K562 (cell line): ENCODE results near the gene TMEM131. TPM values are rescaled to one million over a fixed set of nuclear protein-coding genes. Genes with fewer than 3 reads are reported as not detected.

ENCODE experiments used
- ATAC-seq: fragments of 200-7000 bp; cut with Tn5 transposase; 3 replicates; pipeline ENCODE4 v1.9.1; 2020; ENCODE audit warnings: moderate library complexity
- BruUV-seq: library from RNA; stranded (reverse); fragments of 400-500 nt; replicated peaks from 2 replicates; lab custom pipeline; 2021; lab: Mats Ljungman, UMichigan
- CTCF ChIA-PET: fragments of 300-600 bp; formaldehyde crosslinking; extraction: SDS; loops from one replicate; lab custom pipeline; 2021; ENCODE audit warnings: low intra/inter-chr PET ratio; lab: Yijun Ruan, JAX
- POLR2A ChIA-PET: fragments of 300-600, 350-650 bp; sonication (Branson Sonifier 250); formaldehyde crosslinking; extraction: SDS; loops from one replicate; lab custom pipeline; 2021; ENCODE audit warnings: antibody characterized with exemption, inconsistent platforms; lab: Yijun Ruan, JAX
- DNase-seq, 4 experiments: peaks; one replicate each; pipeline versions ENCODE4 v3.0.0 to v3.0.0-alpha.2; 2011 to 2018; ENCODE audit warnings: low spot score in 3 of 4, mixed read lengths in 3 of 4; ENCODE audit errors: extremely low read depth in 1 of 4
- FAIRE-seq: peaks from 2 replicates; lab custom pipeline; 2011; peaks lifted over from hg19 to GRCh38; lab: Jason Lieb, UNC
- H2AFZ ChIP-seq: 2 replicates; pipeline ENCODE4 v1.6.0; 2011; ENCODE audit warnings: low read depth, low read length, control low read depth, inconsistent platforms
- H3K27ac ChIP-seq: fragments of 200-600 bp; 3 replicates; pipeline ENCODE4 v1.8.0; 2011; ENCODE audit warnings: low read depth, mild to moderate bottlenecking, control low read depth, inconsistent platforms, low read length, moderate library complexity, mixed read lengths; ENCODE audit errors: extremely low read depth
- H3K27me3 ChIP-seq, 2 experiments: fragments of 300-600 bp in 1 of 2; 2 replicates in 1 of 2; 3 replicates in 1 of 2; pipeline versions ENCODE4 v1.6.0 to v1.8.0; 2011; ENCODE audit warnings: inconsistent platforms in 2 of 2, low read length in 2 of 2, mild to moderate bottlenecking in 1 of 2, mixed read lengths in 1 of 2, moderate library complexity in 1 of 2; ENCODE audit not compliant: control insufficient read depth in 2 of 2, insufficient read depth in 2 of 2
- H3K36me3 ChIP-seq: fragments of 300-600 bp; 3 replicates; pipeline ENCODE4 v1.8.0; 2011; ENCODE audit warnings: mild to moderate bottlenecking, low read length, inconsistent platforms; ENCODE audit not compliant: control insufficient read depth, insufficient read depth
- H3K4me1 ChIP-seq, 2 experiments: fragments of 200-600 bp in 1 of 2; replicated peaks in 1 of 2; 2 replicates in 1 of 2; 3 replicates in 1 of 2; pipeline versions ENCODE4 v1.5.1 to v1.8.0; 2011; ENCODE audit warnings: inconsistent platforms in 2 of 2, low read length in 2 of 2, mild to moderate bottlenecking in 1 of 2, mixed read lengths in 1 of 2, moderate library complexity in 1 of 2; ENCODE audit not compliant: control insufficient read depth in 2 of 2, insufficient read depth in 2 of 2
- H3K4me2 ChIP-seq: 2 replicates; pipeline ENCODE4 v1.6.1; 2011; ENCODE audit warnings: low read length, control low read depth, inconsistent platforms, mixed read lengths; ENCODE audit not compliant: insufficient read depth
- H3K4me3 ChIP-seq: fragments of 200-600 bp; sonication (generic), shearing (Covaris generic); 2 replicates; pipeline ENCODE4 v1.5.1; 2016; ENCODE audit warnings: control low read depth, inconsistent platforms
- H3K79me2 ChIP-seq: fragments of 200-600 bp; 3 replicates; pipeline ENCODE4 v1.8.0; 2011; ENCODE audit warnings: low read length, inconsistent platforms; ENCODE audit not compliant: control insufficient read depth, insufficient read depth
- H3K9ac ChIP-seq, 2 experiments: 2 replicates each; pipeline versions ENCODE4 v1.6.0 to v1.6.1; 2011; ENCODE audit warnings: low read depth in 2 of 2, low read length in 2 of 2, control low read depth in 1 of 2, inconsistent platforms in 1 of 2, mild to moderate bottlenecking in 1 of 2, mixed read lengths in 1 of 2; ENCODE audit not compliant: insufficient read depth in 1 of 2
- H3K9me1 ChIP-seq: one replicate; pipeline ENCODE4 v1.6.0; 2011; ENCODE audit warnings: inconsistent platforms, mild to moderate bottlenecking, low read length, moderate library complexity; ENCODE audit not compliant: control insufficient read depth, insufficient read depth
- H3K9me3 ChIP-seq: replicated peaks from 2 replicates; pipeline ENCODE4 v1.5.1; 2011; ENCODE audit warnings: low read depth, low read length, inconsistent platforms; ENCODE audit not compliant: control insufficient read depth, insufficient read depth
- H4K20me1 ChIP-seq: replicated peaks from 2 replicates; pipeline ENCODE4 v1.6.1; 2011; ENCODE audit warnings: low read length, inconsistent platforms, mixed read lengths; ENCODE audit not compliant: control insufficient read depth, insufficient read depth
- CTBP1 ChIP-seq: fragments of 450-650 bp; IDR thresholded peaks from 2 replicates; pipeline ENCODE4 v1.6.1; 2016; ENCODE audit warnings: borderline replicate concordance
- ETS2 ChIP-seq: IDR thresholded peaks from 2 replicates; pipeline ENCODE4 v1.6.1; 2016; ENCODE audit warnings: borderline replicate concordance, missing genetic modification characterization, mild to moderate bottlenecking, moderate library complexity, missing compliant biosample characterization; ENCODE audit not compliant: poor library complexity, severe bottlenecking
- L3MBTL2 ChIP-seq: fragments of 450-650 bp; IDR thresholded peaks from 2 replicates; pipeline ENCODE4 v1.6.1; 2016; ENCODE audit warnings: mild to moderate bottlenecking, moderate library complexity
- MGA ChIP-seq: fragments of 450-650 bp; IDR thresholded peaks from 2 replicates; pipeline ENCODE4 v1.6.1; 2016; ENCODE audit warnings: mild to moderate bottlenecking, moderate library complexity
- MLX ChIP-seq, 2 experiments: fragments of 450-650 bp in 1 of 2; sonication (generic) in 1 of 2; formaldehyde crosslinking; conservative IDR thresholded peaks; 2 replicates each; pipeline versions ENCODE4 v1.4.0 to v1.8.1; 2020 to 2022; ENCODE audit warnings: mild to moderate bottlenecking in 1 of 2, missing genetic modification reagents in 1 of 2
- POLR3G ChIP-seq: IDR thresholded peaks from 2 replicates; pipeline ENCODE4 v1.6.1; 2011; ENCODE audit not compliant: insufficient read length, insufficient replicate concordance; ENCODE audit errors: extremely low read depth
- THRAP3 ChIP-seq: fragments of 450-650 bp; IDR thresholded peaks from 2 replicates; pipeline ENCODE4 v1.6.1; 2016; ENCODE audit warnings: mild to moderate bottlenecking, inconsistent platforms, borderline replicate concordance
- WGBS: fragments of 100-300 bp; shearing (Covaris generic); methylation state at CpG from one replicate; pipeline ENCODE4 v1.1.6; 2016; ENCODE audit warnings: low coverage, mixed read lengths; ENCODE audit not compliant: insufficient coverage; ENCODE audit errors: missing lambda C conversion rate; 5-methylcytosine and 5-hydroxymethylcytosine counted together
- in situ Hi-C: fragments of 300-500 bp; cut with MboI; formaldehyde crosslinking; loops from 4 replicates; pipeline ENCODE4 v1.15.0; 2018; ENCODE audit warnings: inconsistent platforms, mixed read lengths
- intact Hi-C: fragments of 100-400 bp; cut with micrococcal nuclease; formaldehyde crosslinking; loops from 2 replicates; pipeline ENCODE4 v1.14.2; 2022
- polyA plus RNA-seq, 8 experiments: library from polyadenylated mRNA; depleted of rRNA in 4 of 8; stranded (reverse) in 5 of 8; unstranded in 3 of 8; fragments of >200 nt; fragmentation: Nextera tagmentation in 2 of 8; fragmentation: Illumina TruSeq in 1 of 8; extraction: Ambion mirVana in 2 of 8; extraction: Trizol in 1 of 8; gene quantifications; 2 replicates each; pipeline versions ENCODE4 v1.2.1 to v1.2.3, GENCODE V29; 2011 to 2014; ENCODE audit warnings: inconsistent platforms in 1 of 8, missing spikeins in 1 of 8
- total RNA-seq, 7 experiments: library from RNA; depleted of rRNA in 6 of 7; stranded (reverse); fragments of >200 nt in 6 of 7; fragmentation: Illumina TruSeq in 2 of 7; extraction: Trizol in 2 of 7; gene quantifications; 2 replicates each; pipeline versions ENCODE4 v1.2.1 to v1.2.3, GENCODE V29; 2011 to 2021; ENCODE audit warnings: low replicate concordance in 1 of 7

The TMEM131 gene
- total and polyA plus RNA-seq, 9 of the 15 experiments (the other 6 are each of a cell fraction or from before 2014, with no cell fraction given) = 2.5 to 21.1 (median 12.4) TPM

- no peak overlapping the region for H2AFZ ChIP-seq
- no peaks in the 10 kb centered on the region for H3K36me3 ChIP-seq
- no peak overlapping the region for H3K4me2 ChIP-seq
- 0 out of 4 replicates have a peak overlapping the region, but pooled peaks of 1 of the 2 experiments have one; percentile 33 for H3K9ac ChIP-seq
- 22% methylated on average over 12 of the region's 12 CpGs for WGBS
- no peak for FAIRE-seq
- in situ Hi-C loops (no loop called here), intact Hi-C loops (no loop called here)
- no peak overlapping the region for H3K27ac ChIP-seq
- peaks cover 0 to 49% of the 10 kb centered on the region in 2 experiments; a peak in 2 of 5 replicates for H3K27me3 ChIP-seq
- no peaks in the 10 kb centered on the region for H3K9me1 ChIP-seq
- H3K79me2 ChIP-seq = no peaks in the 10 kb centered on the region
- no peaks in the 10 kb centered on the region for H4K20me1 ChIP-seq
- no peak for DNase-seq
- TF ChIP-seq L3MBTL2 (0 out of 2 replicates have a peak, but pooled peaks have one; percentile 14), CTBP1 (no peak), MGA (0 out of 2 replicates have a peak, but pooled peaks have one; percentile 21), MLX (CRISPR knock-in tag; conservative IDR thresholded peaks at IDR 0.05) (no peak), THRAP3 (no peak), POLR3G (no peak), ETS2 (tag) (no peak)
- ATAC-seq = no peak
- BruUV-seq = no TSS peak
- POLR2A ChIA-PET = interaction anchor here (0.7 to 1.6 kb wide), 3 partner anchors 12 to 1419 kb away, joined by 3 to 5 read pairs (median 3); no protein-coding TSS in a partner anchor
- peaks cover 0 to 17% of the 10 kb centered on the region in 2 experiments; a peak in 1 of 5 replicates for H3K4me1 ChIP-seq
- no peaks in the 10 kb centered on the region for H3K9me3 ChIP-seq
- CTCF ChIA-PET = no interaction called here
- H3K4me3 ChIP-seq = no peak overlapping the region
These were observed 267.5 kb downstream of the TMEM131 start for GRCh38 chr2:97728091-97728731.
